MM.1S (cell line): ENCODE measurements around the gene NELFB.

ENCODE experiments used
- DNase-seq: peaks from one replicate; pipeline ENCODE4 v3.0.0-alpha.2; 2015
- H2AFZ ChIP-seq: fragments of 300-600 bp; sonication (generic); 2 replicates; pipeline ENCODE4 v1.6.0; 2016; ENCODE audit warnings: antibody characterized with exemption, low read length
- H3F3A ChIP-seq: fragments of 300-600 bp; sonication (generic); 2 replicates; pipeline ENCODE4 v1.6.1; 2016; ENCODE audit warnings: mild to moderate bottlenecking, antibody characterized with exemption, low read length, moderate library complexity, mixed read lengths; ENCODE audit not compliant: insufficient read depth
- H3K27ac ChIP-seq: fragments of 300-600 bp; sonication (generic); 2 replicates; pipeline ENCODE4 v1.5.1; 2016; ENCODE audit warnings: mild to moderate bottlenecking, low read length
- H3K27me3 ChIP-seq: fragments of 300-600 bp; sonication (generic); replicated peaks from 2 replicates; pipeline ENCODE4 v1.6.0; 2016; ENCODE audit warnings: low read length; ENCODE audit not compliant: insufficient read depth
- H3K36me3 ChIP-seq: fragments of 300-600 bp; sonication (generic); replicated peaks from 2 replicates; pipeline ENCODE4 v1.6.1; 2016; ENCODE audit warnings: mild to moderate bottlenecking, low read length, mixed read lengths; ENCODE audit not compliant: insufficient read depth
- H3K4me1 ChIP-seq: fragments of 300-600 bp; sonication (generic); 2 replicates; pipeline ENCODE4 v1.6.1; 2016; ENCODE audit warnings: low read length, mixed read lengths
- H3K4me2 ChIP-seq: fragments of 300-600 bp; sonication (generic); 2 replicates; pipeline ENCODE4 v1.6.0; 2016; ENCODE audit warnings: low read depth, low read length
- H3K4me3 ChIP-seq: fragments of 300-600 bp; sonication (generic); 2 replicates; pipeline ENCODE4 v1.5.1; 2016; ENCODE audit warnings: low read length, mixed read lengths
- H3K79me2 ChIP-seq: fragments of 300-600 bp; sonication (generic); 2 replicates; pipeline ENCODE4 v1.6.1; 2016; ENCODE audit warnings: mixed run types, low read length, mixed read lengths
- H3K9ac ChIP-seq: fragments of 300-600 bp; sonication (generic); 2 replicates; pipeline ENCODE4 v1.6.1; 2016; ENCODE audit warnings: low read length, mixed read lengths
- H3K9me2 ChIP-seq: fragments of 300-600 bp; sonication (generic); replicated peaks from 2 replicates; pipeline ENCODE4 v1.6.1; 2016; ENCODE audit warnings: mild to moderate bottlenecking, low read length, mixed read lengths; ENCODE audit not compliant: insufficient read depth
- H3K9me3 ChIP-seq: fragments of 300-600 bp; sonication (generic); replicated peaks from 2 replicates; pipeline ENCODE4 v1.6.1; 2016; ENCODE audit warnings: mild to moderate bottlenecking, low read length, mixed read lengths; ENCODE audit not compliant: insufficient read depth
- H4K20me1 ChIP-seq: fragments of 300-600 bp; sonication (generic); 2 replicates; pipeline ENCODE4 v1.6.1; 2016; ENCODE audit warnings: mild to moderate bottlenecking, low read length, moderate library complexity, mixed read lengths; ENCODE audit not compliant: insufficient read depth
- EZH2 ChIP-seq: fragments of 300-600 bp; sonication (generic); optimal IDR thresholded peaks from 2 replicates; pipeline ENCODE3; 2017; ENCODE audit warnings: low read depth, mild to moderate bottlenecking, antibody characterized with exemption, low read length, mixed read lengths
- EZH2phosphoT487 ChIP-seq: fragments of 300-600 bp; sonication (generic); IDR thresholded peaks from 2 replicates; pipeline ENCODE4 v1.6.1; 2018; ENCODE audit warnings: antibody characterized with exemption, low read length
- TF ChIP-seq, protein P1 (sequence below): fragments of 300-600 bp; sonication (generic); IDR thresholded peaks from 2 replicates; pipeline ENCODE4 v1.5.1; 2016; ENCODE audit warnings: antibody characterized with exemption, low read length, mixed read lengths

The NELFB gene

DNA sequence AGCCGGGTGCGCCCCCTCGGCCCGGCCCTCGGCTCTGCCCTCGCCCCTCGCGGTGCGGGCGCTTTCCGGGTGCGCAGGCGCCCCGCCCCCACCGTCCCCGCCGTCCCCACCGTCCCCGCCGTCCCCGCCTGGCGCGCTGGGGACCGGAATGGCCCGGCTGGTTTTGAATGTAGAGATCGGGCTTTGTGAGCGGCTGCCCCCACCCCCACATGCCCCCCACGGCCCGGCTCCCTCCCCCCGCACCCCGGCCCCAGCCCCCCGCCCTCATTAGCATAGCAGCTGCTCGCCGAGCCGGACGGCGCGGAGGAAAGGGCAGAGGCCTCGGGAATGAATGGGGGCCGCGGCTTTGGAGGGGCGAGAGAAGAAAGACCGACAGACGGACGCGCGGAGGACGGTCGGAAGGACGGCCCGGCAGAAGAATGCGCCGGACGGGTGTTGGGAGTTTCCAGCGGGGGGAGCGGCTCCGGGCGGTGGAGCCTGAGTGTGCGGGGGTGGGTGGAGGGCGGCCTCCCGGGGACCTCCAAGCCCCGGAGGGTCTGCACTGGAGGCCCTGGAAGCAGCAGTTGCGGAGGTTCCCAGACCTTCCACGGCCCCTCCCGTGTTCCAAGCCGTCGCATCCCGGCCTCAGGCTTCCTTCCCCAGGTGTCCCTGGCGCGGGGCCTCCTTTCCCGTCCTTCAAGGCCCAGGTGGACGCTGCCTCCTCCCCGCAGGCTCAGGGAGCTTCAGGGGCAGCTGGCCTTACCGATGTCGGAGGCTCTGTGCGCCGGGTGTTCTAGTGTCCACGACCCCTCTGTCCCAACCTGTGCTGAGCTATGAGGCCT is 40.9 kb downstream of the NELFB start:
- Histone ChIP-seq H3K4me3 (no peak overlapping the region), H3K9me3 (no peaks in the 10 kb centered on the region), H3F3A (no peaks in the 10 kb centered on the region), H3K9me2 (no peaks in the 10 kb centered on the region), H3K36me3 (no peaks in the 10 kb centered on the region), H2AFZ (no peak overlapping the region), H3K79me2 (no peaks in the 10 kb centered on the region), H3K4me2 (no peak overlapping the region), H3K27ac (no peak overlapping the region), H4K20me1 (no peaks in the 10 kb centered on the region), H3K9ac (no peak overlapping the region), H3K27me3 (peaks cover 82% of the 10 kb centered on the region), H3K4me1 (no peaks in the 10 kb centered on the region)
- DNase-seq: no peak
- no peak for TF ChIP-seq EZH2phosphoT487
- TF ChIP-seq, protein P1, sequence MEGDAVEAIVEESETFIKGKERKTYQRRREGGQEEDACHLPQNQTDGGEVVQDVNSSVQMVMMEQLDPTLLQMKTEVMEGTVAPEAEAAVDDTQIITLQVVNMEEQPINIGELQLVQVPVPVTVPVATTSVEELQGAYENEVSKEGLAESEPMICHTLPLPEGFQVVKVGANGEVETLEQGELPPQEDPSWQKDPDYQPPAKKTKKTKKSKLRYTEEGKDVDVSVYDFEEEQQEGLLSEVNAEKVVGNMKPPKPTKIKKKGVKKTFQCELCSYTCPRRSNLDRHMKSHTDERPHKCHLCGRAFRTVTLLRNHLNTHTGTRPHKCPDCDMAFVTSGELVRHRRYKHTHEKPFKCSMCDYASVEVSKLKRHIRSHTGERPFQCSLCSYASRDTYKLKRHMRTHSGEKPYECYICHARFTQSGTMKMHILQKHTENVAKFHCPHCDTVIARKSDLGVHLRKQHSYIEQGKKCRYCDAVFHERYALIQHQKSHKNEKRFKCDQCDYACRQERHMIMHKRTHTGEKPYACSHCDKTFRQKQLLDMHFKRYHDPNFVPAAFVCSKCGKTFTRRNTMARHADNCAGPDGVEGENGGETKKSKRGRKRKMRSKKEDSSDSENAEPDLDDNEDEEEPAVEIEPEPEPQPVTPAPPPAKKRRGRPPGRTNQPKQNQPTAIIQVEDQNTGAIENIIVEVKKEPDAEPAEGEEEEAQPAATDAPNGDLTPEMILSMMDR: no peak
- TF ChIP-seq EZH2: no peak

DNA sequence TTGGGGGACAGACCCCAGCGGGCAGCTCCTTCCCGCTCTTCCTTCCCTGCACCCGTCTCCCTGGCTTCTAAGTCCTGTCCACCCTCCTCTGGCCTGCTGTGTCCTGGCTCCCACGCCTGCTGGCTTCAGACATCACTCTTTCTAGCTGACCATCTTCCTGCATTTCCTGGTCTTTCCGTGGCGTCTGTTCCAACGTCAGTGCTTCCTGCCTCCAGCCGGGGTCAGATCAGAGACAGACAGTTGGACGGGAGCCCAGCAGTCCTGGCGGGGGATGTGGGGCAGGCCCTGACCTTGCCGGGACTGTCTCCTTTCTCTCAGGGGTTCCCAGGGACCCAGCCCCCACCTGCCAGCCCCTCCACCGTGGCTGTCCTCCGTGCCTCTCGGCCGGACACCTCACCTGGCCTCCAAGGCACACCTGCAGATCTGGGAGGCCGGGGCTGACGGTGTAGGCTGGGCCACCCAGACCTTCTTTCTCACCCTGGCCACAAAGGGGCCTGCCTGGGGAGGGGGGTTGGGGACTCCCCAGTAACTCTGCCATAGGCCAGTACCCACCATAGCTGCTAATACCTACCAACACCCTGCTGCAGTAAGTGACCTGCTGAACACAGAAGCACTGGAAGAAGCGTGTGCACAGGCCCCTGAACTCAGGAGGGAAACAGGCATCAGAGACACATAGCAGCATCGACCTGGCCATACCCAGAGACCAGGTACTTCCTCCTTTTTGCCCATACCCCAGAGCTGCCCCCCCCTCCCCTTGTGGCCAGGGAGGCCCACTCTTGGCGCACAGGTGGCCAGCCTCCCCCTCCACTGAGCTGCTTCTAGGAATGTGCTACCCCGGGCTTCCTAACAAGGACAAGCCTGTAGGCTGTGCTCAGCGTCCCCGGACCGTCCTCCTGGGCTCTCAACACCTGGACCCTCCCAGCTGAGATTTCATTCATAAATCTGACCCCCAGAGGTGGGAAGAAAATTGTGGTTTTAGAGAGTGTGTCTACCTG is 41.8 kb downstream of the NELFB start:
- Histone ChIP-seq H3K79me2 (no peaks in the 10 kb centered on the region), H3K36me3 (no peaks in the 10 kb centered on the region), H3K9me3 (no peaks in the 10 kb centered on the region), H3K4me2 (no peak overlapping the region), H3K9ac (no peak overlapping the region), H3K27ac (no peak overlapping the region), H3K4me3 (no peak overlapping the region), H3K4me1 (0 out of 2 replicates have a peak, but pooled peaks cover 3% of the 10 kb centered on the region), H3F3A (no peaks in the 10 kb centered on the region), H2AFZ (no peak overlapping the region), H3K9me2 (no peaks in the 10 kb centered on the region), H4K20me1 (no peaks in the 10 kb centered on the region), H3K27me3 (peaks cover 82% of the 10 kb centered on the region)
- no peak for DNase-seq
- TF ChIP-seq, protein P1: no peak
- TF ChIP-seq EZH2phosphoT487 (no peak), EZH2 (no peak)

DNA sequence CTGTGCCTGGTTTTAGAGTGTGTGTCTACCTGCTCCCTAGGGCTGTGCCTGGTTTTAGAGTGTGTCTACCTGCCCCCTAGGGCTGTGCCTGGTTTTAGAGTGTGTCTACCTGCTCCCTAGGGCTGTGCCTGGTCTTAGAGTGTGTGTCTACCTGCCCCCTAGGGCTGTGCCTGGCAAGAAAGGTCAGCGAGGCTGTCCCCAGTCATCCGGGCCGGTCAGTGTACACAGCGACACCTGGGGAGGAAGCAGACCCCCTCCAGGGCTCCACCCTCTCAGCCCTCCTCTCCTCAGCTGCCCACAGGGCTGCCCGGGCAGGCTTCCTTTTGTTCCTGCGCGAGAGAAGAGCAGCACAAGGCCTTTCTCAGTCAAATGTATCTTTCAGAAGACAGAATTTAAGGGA is 42.8 kb downstream of the NELFB start:
- TF ChIP-seq, protein P1: no peak
- TF ChIP-seq EZH2phosphoT487: no peak
- no peak for TF ChIP-seq EZH2
- Histone ChIP-seq H3F3A (peaks cover 5% of the 10 kb centered on the region; the same call in 1 of the 2 replicates), H3K4me1 (0 out of 2 replicates have a peak, but pooled peaks cover 3% of the 10 kb centered on the region), H3K9ac (no peak overlapping the region), H4K20me1 (no peaks in the 10 kb centered on the region), H3K9me3 (no peaks in the 10 kb centered on the region), H3K27me3 (peaks cover 73% of the 10 kb centered on the region), H3K9me2 (no peaks in the 10 kb centered on the region), H3K36me3 (no peaks in the 10 kb centered on the region), H3K4me3 (no peak overlapping the region), H3K4me2 (no peak overlapping the region), H3K27ac (no peak overlapping the region), H3K79me2 (no peaks in the 10 kb centered on the region), H2AFZ (no peak overlapping the region)
- no peak for DNase-seq
